ENCODE results near the gene ECEL1. TPM values are rescaled to one million over a fixed set of nuclear protein-coding genes. Genes with fewer than 3 reads are reported as not detected.

Gene ECEL1
- 1 to 10 TPM in 1 of 5 donors, not detected in 4; 1.1 TPM for total RNA-seq
- under 1 TPM in 1 of 3 donors, not detected in 2; 0.35 TPM for polyA plus RNA-seq
- long read RNA-seq, donor 1 = 0 reads
- long read RNA-seq, donor 2, partial matches to known transcripts = 0 of 2 reads
- long read RNA-seq, donor 2, other reads (novel, unspliced or antisense) = 0 of 2 reads
- long read RNA-seq, donor 3 = 0 reads
- long read RNA-seq, donor 4 = 0 reads
- long read RNA-seq, donor 5 = 0 reads
- long read RNA-seq, donor 6 = 0 reads
- long read RNA-seq, donor 7 = 0 reads
- long read RNA-seq, donor 8 = 0 reads
- long read RNA-seq, donor 9 = 0 reads
- long read RNA-seq, donor 10 = 0 reads

GRCh38 chr2:232487385-232488096 is at the start of gene ECEL1:
Gene ECEL1 (minus strand): TSS chr2:232487834. CDS start chr2:232486653, 1,181 bp downstream.
- 1 to 8% (median 2%) methylated on average over 5 to 102 of the region's 102 CpGs for WGBS, 5 donors
- Histone ChIP-seq H3K27ac (no peak within 1 kb of the TSS), H3K4me1 (peaks cover 10 to 28% (median 19%) of the 10 kb centered on the region in 4 donors), H3K36me3 (no peaks in the 10 kb centered on the region), H3K4me3 (peak within 1 kb of the TSS; percentile 15 to 37 (median 28)), H3K27me3 (peaks cover 32 to 92% (median 50%) of the 10 kb centered on the region in 3 donors), H3K9me3 (no peaks in the 10 kb centered on the region)
- intact Hi-C loops (cut with DNase I; ENCODE audit: low total_unique reads) = no loop called here
- DNase-seq = peak in 1 of 2 donors; percentile 44
- TF ChIP-seq CTCF (IDR thresholded peaks at IDR 0.05) (no peak), EP300 (IDR thresholded peaks at IDR 0.05) (no peak), POLR2A (IDR thresholded peaks at IDR 0.05) (no peak), POLR2AphosphoS5 (IDR thresholded peaks at IDR 0.05) (no peak)

GRCh38 chr2:232537079-232537478 is 49.4 kb upstream of the ECEL1 start:
- 36 to 52% (median 45%) methylated on average over 3 to 5 of the region's 5 CpGs for WGBS, 5 donors
- intact Hi-C loops (cut with DNase I; ENCODE audit: low total_unique reads) = no loop called here
- no peak for DNase-seq
- Histone ChIP-seq H3K9me3 (peaks cover 0 to 10% (median 3%) of the 10 kb centered on the region in 4 donors), H3K27me3 (peaks cover 0 to 66% (median 0%) of the 10 kb centered on the region in 3 donors), H3K4me1 (peaks cover 0 to 12% (median 10%) of the 10 kb centered on the region in 4 donors), H3K4me3 (no peak overlapping the region), H3K27ac (peak overlapping the region; percentile 31 to 70 (median 57)), H3K36me3 (no peaks in the 10 kb centered on the region)
- TF ChIP-seq EP300 (IDR thresholded peaks at IDR 0.05) (no peak), CTCF (IDR thresholded peaks at IDR 0.05) (peak in 3 of 7 experiments; percentile 23 to 50 (median 37)), POLR2A (IDR thresholded peaks at IDR 0.05) (no peak), POLR2AphosphoS5 (IDR thresholded peaks at IDR 0.05) (no peak)

- DNase-seq = no peak
- no peaks in the 10 kb centered on the region for H3K36me3 ChIP-seq
- peaks cover 0 to 66% (median 0%) of the 10 kb centered on the region in 3 donors for H3K27me3 ChIP-seq
- H3K4me3 ChIP-seq = no peak overlapping the region
- 89 to 92% (median 91%) methylated on average over 5 of the region's 5 CpGs for WGBS, 5 donors
- peaks cover 0 to 12% (median 10%) of the 10 kb centered on the region in 4 donors for H3K4me1 ChIP-seq
- TF ChIP-seq POLR2A (IDR thresholded peaks at IDR 0.05) (no peak), POLR2AphosphoS5 (IDR thresholded peaks at IDR 0.05) (no peak), CTCF (IDR thresholded peaks at IDR 0.05) (no peak), EP300 (IDR thresholded peaks at IDR 0.05) (no peak)
- intact Hi-C loops (cut with DNase I; ENCODE audit: low total_unique reads) = no loop called here
- H3K9me3 ChIP-seq = peaks cover 0 to 10% (median 3%) of the 10 kb centered on the region in 4 donors
- H3K27ac ChIP-seq = no peak overlapping the region
These were observed 48.3 kb upstream of the ECEL1 start for GRCh38 chr2:232535761-232536530.

Measured in stomach (tissue), 19 donors.